SHP77 (cell line): ENCODE results near the gene SUMO3.
"Not testable (repeated sequence)": the region's sequence is repeated elsewhere in the genome, so short reads cannot be mapped to it uniquely, and the experiment has no call there.

Source experiments
- DNase-seq, 2 experiments: peaks; one replicate each; lab custom pipeline; 2025; lab: John Stamatoyannopoulos, UW

The SUMO3 gene

DNA sequence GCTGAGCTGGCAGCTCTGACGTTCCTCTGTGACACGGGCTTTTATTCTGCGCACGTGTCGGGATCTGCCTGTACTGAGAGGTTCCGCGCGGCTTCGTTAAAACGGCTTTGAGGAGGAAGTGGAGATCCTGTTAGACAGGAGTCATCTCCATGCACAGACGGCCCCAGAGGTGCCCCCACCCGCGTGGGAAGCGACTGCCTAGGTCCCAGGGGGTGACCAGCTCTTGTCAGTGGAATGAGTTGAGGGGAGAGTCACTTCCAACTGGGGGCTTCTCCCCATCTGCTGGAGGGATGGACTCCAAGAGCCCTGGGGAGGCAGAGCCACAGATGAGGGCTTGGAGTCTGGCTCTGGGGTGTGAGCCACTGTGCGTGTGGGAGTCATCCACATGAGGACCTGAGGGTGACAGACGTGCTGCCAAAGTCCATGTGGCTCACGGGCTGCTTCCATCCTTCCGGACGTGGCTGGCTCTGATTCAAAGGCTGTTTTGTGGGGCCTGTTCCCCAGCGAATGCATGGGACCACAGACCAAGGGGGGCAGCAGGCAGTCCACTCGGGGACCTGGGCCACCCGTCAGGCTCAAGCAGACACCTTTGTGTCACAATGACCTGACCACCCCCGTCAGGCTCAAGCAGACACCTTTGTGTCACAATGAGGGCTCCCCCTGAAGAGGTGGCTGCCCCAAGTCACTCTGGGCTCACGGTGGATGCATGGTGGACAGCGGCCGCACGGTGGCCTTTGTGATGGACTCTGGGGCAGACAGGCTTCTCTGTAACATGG, 28.8 kb upstream of the SUMO3 start:
- DNase-seq = no peak

DNA sequence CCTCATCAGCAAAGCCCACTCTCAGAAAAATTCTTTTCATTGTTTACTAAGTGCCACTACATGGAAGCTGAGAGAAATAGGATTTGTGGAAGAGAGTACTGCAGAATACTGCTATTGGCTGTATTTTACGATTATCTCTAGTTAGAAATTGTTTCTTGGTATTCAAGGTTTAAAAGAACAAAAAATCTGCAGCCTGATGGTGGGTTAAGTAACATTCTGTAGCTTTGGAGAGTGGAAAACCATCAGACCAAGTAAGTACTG, 28.3 kb upstream of the SUMO3 start:
- no peak for DNase-seq

DNA sequence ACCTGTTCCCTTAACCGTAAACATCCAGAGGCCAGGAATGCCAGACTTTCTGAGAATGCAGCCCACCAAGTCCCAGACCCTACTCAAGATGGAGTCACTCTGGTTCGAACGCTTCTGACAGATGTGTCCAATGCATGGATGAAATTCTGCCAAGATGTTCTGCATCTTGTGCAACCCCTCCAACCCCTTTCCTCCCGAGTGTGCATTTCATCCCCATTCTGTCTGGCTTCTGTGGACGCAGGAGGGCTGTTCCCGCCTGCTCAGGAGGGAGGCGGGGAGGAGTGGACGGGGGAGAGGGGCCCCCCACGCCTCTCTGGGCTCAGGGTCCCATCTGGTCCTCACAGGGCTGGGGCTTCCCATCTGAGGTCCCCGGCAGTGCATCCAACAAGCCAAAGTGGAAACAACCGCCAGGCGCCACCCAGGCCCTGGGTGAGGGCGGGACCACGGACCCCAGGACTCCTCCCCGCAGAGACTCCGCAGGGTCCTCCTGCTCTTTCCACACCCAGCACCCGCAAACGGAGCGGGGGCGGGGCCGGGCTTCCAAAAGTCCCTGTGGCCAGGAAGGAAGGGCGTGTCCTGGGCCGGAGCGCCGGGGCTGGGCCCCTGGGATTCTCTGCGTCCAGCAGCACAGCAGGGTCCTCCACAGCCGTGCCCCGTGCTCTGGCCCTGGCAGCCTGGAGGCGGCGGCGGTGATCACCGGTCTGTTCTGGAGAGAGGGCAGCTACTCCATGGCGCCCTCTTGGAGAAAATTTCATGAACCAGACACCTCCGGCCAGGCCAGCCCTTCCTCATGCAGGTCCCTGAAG, 27.8 kb upstream of the SUMO3 start:
- DNase-seq = no peak

DNA sequence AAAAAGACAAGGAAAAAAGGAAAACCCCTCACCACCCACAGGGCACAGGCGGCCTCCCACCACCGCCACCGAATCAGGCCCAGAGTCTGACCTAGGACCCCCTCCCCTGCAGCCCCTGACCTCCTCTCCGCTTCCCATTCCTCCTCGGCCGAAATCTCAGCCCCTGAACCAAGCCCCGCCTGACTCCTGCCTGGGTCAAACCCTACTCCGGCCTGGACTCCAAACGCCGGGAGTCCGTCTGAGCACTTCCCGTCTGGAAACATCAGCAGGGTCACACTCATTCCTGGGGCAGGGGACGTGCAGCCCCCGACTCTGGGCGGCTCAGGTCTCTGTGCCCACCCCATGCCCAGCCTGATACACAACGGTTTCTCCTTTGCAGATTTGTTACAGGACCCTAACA, 26.4 kb upstream of the SUMO3 start:
- DNase-seq = no peak

DNA sequence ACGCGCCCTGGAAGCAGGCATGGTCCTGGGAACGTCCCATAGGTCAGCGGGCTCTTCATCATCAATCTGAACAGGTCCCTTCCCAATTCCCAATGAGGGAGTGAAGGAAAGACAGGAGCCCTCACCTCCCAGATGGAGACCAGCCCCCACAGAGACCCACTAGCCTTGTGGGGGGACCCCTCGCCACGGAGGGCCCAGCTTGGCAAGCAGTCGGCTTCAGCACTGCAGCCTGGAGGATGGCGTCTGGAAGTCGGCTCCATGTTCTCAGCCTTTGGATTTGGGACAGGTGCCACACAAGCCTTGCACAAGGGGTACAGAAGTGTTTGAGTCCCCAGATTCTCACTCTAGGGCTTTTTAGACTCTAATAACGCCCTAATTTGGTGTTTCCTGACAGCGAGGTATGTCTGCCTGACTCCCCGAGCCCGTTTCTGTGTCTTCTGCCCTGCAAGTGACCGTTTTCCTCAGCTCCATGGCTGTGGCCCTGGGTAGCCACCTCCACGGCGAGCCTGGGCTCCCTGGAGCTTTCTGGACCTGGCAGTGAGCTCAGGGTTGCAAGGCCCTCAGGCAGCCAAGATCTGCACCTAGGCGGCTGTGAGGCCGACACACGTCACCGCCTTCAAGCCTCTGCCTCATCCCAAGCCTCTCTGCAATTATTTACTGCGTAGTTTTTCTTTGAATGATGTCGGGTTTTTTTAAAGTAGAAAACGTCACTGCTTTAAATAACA, 25.0 kb upstream of the SUMO3 start:
- DNase-seq = no peak

DNA sequence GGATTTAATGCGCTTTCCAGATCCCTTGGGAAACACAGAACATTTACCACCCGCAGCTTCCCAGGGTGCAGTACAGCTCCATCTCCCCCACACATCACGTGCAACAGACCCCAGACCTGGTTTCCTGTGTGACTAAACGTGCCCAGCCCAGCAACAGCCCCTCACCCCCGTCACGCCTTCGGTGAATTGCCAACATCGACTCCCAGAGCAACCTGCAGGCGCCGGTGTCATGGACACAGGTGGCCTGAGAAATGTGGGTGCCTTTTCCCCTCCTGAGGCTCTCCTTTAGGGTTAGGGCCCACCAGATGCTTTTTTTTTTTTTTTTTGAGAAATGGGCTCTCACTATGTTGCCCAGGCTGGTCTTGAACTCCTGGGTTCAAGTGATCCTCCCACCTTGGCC, 24.2 kb upstream of the SUMO3 start:
- no peak for DNase-seq

DNA sequence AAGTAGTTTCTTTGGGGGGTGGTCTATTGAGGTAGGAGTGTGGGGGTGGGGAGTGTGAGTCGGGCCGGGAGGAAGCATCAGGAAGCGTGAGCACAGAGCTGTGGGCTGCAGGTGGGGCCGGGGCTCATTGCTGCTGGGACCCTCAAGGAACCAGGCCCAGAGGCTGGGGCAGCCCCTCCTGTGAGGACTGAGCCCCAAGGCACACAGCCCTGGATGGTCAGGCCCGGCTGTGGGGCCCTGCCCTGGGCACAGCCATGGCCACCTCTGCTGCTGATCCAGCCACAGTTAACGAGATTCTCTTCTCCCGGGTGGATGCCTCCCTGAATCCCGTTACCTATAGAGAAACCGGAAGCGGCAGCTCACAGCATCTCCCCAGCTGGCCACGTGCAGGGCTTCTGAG, 22.9 kb upstream of the SUMO3 start:
- DNase-seq = no peak

DNA sequence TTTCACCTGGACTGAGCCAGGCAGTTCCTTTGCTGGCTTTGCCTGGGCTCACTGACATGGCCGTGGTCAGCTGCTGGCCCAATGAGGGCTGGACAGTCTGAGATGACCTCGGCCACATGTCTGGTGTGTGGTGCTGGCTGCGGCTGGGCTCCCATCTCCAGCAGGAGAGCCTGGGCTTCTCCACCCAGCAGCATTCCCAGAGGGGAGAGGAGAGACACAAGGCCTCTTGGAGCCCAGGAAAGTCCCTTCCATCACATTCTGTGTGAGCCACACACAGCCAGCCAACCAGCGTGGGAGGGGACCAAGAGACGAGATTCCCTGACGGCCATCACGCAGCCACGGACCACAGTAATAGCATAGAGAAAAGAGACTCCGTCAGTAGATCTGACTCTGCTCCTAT, 21.1 kb upstream of the SUMO3 start:
- DNase-seq = no peak

DNA sequence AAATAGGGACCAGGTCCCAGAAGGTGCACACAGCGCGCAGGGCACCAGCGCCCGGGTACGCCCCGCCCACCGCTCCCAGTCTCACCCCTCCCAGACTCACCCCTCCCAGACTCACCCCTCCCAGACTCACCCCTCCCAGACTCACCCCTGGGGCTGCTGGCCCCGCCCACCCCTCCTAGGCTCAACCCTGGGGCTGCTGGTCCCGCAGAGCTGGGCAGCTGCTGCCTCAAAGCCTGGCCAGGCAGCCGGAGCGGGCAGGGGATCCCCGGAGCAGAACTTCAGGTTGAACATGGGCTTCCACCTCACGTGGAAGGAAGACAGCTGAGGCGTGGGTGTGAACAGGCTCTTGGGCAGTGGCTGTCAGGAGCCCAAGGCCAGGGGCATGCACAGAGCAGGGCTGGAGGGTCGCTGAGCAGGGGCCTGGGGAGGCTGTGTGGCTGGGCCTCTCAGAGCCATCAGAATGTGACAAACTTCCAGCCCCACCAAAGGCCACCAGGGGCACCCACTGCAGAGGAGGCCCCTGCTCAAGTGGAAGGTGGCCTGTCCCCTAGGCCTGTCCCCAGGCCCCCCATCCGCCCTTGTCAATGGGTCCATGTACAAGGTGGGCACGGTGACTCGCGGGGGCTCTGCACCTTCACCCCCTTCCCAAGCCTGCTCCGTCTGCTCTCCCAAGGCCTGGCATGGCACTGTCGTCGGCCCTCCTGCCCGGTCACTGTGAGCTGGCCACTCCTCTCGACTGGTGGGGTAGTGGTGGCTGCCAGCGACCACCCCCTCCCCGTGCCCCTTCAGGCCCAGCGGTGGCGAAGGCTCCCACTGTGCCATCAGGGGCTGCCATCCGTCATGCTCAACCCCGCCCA, 20.4 kb upstream of the SUMO3 start:
- peak in 1 of 2 experiments; percentile 10 for DNase-seq

DNA sequence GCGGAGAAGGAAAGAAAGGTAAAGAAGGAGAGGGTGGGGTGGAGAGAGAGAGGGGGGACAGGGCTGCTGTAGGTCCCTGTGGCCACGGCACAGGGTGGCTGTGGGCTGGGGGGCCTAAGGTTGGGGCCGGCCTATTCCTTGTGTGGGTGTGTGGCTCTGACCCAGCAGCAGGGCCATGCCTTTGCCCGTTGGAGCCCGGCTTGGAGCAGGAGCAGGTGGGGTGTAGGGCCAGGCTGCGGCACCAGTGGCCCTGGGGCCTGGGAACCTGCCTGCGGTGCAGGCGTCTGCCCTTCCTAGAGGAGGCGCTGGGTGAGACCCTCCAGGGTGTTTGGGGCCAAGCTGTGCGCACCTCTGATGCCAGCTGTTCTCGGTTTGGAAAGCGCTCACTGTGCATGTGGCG, 19.7 kb upstream of the SUMO3 start:
- no peak for DNase-seq

DNA sequence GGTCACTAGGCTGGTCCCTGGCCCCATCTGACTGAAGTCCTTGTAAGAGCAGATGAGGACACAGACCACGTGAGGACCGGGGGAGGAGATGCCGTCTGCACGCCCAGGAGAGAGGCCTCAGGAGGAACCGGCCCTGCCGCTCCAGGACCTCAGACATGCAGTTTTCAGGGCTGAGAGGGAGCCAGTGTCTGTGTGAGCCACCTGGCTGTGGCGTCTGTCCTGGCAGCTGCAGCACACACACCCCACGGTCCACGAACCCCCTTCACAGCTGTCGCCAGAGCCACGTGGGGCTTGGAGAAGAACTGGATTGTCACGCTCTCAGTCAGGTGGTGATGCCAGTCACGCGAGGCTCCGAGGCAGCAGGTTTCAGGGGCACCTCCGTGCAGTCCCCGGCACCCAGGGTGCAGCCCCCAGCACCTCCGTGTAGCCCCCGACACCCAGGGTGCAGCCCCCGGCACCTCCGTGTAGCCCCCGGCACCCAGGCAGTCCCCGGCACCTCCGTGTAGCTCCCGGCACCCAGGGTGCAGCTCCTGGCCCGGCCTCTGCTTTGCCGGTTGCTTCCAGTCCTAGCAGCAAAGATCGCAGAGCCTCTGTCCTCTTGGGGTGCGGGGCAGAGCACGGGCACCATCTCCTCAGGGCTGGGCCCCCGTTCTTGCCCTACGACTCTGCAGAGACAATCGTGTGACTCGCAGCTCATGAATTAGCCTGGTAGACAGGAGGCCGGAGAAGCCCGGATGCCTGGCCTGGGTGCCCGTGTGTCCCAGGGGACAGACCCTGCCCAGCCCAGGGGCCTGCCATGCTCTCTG, 19.0 kb upstream of the SUMO3 start:
- DNase-seq = peak in 1 of 2 experiments; percentile 33

DNA sequence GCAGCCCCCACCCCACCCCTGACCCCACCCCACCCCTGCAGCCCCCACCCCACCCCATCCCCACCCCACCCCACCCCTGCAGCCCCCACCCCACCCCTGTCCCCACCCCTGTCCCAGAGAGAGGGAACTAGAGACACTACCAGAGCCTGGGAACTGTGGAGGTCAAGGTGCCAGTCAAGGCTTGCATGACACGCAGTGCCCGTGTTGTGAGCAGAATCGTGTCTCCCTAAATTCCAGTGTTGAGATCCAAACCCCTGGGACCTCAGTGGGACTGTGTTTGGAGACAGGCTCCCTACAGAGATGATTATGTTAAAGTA, 18.4 kb upstream of the SUMO3 start:
- DNase-seq = no peak

DNA sequence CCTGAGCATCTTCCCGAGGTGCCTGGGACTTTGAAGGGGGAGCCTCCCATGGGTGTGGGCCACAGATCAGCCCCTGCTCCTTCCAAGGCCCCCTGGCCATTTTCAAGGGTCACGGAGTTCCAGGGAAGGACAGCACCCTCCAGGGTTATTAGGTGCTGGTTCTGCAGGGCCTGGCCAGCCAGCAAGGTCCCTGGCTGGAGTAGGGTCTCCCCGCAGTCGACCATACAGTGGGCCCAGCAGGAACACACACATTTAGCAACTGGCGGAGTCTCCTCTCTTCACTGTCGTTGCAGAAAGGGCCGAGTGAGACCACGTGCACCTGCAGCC, 17.7 kb upstream of the SUMO3 start:
- DNase-seq = no peak

DNA sequence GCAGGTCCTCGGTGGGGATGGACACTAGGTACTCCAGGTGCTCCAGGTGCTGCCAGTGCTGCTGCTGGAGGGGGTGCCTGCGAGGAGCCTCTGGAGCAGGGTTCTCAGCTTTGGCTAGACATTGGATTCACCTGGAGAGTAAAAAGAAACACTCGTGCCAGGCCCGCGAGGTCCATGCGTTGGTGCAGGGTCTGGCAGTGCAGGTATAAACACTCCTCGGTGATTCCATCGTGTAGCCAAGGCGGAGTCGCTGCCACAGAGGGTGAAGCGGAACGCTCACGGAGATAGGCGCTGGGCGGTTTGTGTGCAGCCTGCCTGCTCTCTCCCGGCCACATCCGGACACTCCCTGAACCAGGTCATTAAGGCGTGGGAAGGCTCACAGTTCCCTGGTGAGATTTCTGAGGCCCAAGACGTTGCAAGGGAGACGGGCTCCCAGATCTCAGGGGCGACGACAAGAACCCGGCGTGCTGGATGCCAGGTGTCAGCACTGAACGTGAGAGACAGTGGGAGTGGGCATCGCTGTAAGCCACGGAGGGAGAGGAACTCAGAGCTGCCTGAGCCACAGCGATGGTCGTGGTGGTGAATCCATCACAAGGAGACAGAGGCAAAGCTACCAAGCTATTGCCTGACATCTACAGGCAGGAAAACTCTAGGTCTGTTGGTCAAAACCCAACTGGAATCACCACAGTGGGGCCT, 17.2 kb upstream of the SUMO3 start:
- no peak for DNase-seq

DNA sequence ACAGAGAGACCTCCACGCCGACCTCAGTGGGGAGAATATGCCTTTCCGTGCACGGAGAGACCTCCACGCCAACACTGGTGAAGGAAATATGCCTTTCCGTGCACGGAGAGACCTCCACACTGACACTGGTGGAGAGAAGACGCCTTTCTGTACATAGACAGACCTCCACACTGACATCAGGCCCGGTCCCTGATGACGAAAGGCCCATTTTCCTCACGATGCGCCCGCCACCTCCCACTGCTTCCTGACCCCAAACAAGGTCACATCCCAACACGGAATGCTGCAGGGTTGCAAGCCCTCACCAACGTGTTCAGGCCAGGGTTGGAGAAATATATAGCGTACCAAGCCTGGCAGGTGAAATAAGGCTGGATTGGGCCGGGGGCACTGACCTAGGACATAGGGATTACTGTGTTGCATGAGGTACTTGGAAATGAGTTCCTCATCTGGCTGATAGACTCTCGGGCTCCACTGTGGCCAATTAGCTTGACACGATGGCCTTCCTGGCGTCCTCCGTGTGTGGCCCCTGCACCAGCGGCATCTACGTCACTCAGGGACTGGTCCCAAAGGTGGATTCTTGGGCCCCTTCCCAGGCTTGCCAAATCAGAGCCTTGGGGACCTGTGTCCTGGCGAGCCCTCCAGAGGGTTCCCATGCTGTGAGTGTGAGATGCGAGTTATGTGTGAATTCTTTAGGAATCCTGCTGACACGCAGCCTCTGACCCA, 16.5 kb upstream of the SUMO3 start:
- DNase-seq = no peak

DNA sequence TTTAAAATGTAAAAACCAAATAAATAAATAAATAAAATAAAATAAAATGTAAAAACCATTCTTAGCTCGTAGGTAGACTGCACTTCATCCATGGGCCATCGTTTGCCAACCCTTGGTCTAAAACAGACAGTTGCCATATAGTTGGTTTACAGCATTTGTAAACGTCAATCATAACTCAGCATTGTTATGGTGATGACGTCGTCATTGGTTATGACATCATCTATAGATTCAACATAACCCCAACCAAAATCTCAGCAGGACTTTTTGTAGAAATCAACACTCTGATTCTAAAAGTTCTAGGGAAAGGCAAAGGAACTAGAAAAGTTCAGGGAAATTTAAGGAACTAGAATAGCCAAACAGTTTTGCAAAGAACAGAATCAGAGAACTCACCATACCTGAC, 15.8 kb upstream of the SUMO3 start:
- no peak for DNase-seq

DNA sequence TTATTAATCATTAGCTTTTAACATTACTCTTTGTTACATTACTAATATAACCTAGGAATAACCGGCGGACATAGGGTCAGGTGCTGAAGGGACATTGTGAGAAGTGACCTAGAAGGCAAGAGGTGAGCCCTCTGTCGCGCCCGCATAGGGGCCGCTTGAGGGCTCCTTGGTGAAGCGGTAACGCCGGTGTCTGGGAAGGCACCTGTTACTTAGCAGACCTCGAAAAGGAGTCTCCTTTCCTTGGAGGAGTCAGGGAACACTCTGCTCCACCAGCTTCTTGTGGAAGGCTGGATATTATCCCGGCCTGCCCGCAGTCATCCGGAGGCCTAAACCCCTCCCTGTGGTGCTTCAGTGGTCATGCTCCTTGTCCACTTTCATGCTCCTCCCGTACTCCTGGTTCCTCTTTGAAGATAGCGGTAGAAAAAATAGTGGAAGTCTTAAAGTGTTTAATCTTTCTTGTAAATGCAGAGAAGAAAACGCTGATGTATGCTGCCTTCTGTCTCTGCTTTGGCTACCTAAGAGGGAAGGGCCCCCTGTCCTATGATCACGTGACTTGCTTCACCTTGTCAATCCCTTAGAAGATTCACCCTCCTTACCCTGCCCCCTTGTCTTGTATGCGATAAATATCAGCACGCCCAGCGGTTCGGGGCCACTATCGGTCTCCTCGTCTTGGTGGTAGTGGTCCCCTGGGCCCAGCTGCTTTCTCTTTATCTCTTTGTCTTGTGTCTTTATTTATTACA, 14.8 kb upstream of the SUMO3 start:
- not testable (repeated sequence) for DNase-seq

DNA sequence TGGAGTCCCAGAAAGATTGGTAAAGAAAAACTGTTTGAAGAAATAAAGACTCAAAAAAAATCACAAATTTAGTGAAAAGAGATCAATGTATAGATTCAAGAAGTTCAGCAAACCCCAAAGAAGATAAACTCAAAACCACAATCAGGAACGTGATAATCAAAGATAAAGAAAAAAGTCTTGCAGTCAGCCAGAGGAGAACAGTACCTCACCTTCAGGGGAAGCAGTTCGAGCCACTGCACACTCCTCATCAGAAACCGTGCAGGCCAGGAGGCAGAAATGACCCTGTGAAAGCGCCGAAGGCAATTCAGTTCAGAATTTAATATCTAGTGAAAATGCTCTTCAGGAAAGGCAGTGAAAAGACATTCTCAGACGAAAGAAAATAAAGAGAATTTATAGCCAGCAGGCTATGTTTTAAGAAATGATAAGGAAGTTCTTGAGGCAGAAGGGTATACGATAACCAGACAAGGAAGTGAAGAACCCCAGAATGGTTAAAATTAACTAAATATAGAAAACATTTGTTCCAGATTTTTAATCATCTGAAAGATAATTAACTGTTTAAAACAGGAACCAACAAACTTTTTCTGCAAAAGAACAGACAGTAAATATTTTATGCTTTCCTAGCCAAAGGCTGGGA, 13.5 kb upstream of the SUMO3 start:
- DNase-seq = no peak

DNA sequence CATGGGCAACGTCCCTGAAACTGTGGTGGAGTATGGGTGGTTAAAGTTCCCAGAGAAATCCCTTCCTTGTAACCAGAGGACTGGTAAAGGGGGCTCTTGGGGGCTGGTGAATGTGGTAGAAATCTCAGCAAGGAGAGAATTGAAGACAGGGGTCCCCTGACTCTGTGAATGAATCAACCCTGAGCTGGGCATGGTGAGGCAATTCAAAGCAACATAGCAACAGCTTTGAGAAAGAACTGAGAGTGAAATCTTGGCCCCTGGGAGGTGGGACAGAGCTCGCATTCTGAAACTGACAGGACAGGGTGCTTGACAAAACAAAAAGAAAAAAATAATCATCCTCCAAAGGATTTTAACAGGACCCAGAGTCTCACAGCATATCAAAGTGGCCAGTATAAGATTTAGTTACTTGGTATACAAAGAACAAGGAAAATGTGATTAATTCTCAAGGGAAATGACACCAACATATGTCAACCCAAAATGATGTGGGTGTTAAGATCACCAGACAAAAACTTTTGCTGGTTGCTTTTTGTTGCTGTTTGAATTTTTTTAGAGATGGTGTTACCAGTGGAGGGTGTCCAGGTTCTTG, 11.7 kb upstream of the SUMO3 start:
- no peak for DNase-seq
